MM.1S (cell line): Measurements from ENCODE around the gene TDP2.

ENCODE experiments used
- DNase-seq: peaks from one replicate; pipeline ENCODE4 v3.0.0-alpha.2; 2015
- H2AFZ ChIP-seq: fragments of 300-600 bp; sonication (generic); 2 replicates; pipeline ENCODE4 v1.6.0; 2016; ENCODE audit warnings: antibody characterized with exemption, low read length
- H3F3A ChIP-seq: fragments of 300-600 bp; sonication (generic); 2 replicates; pipeline ENCODE4 v1.6.1; 2016; ENCODE audit warnings: mild to moderate bottlenecking, antibody characterized with exemption, low read length, moderate library complexity, mixed read lengths; ENCODE audit not compliant: insufficient read depth
- H3K27ac ChIP-seq: fragments of 300-600 bp; sonication (generic); 2 replicates; pipeline ENCODE4 v1.5.1; 2016; ENCODE audit warnings: mild to moderate bottlenecking, low read length
- H3K27me3 ChIP-seq: fragments of 300-600 bp; sonication (generic); replicated peaks from 2 replicates; pipeline ENCODE4 v1.6.0; 2016; ENCODE audit warnings: low read length; ENCODE audit not compliant: insufficient read depth
- H3K36me3 ChIP-seq: fragments of 300-600 bp; sonication (generic); replicated peaks from 2 replicates; pipeline ENCODE4 v1.6.1; 2016; ENCODE audit warnings: mild to moderate bottlenecking, low read length, mixed read lengths; ENCODE audit not compliant: insufficient read depth
- H3K4me1 ChIP-seq: fragments of 300-600 bp; sonication (generic); 2 replicates; pipeline ENCODE4 v1.6.1; 2016; ENCODE audit warnings: low read length, mixed read lengths
- H3K4me2 ChIP-seq: fragments of 300-600 bp; sonication (generic); 2 replicates; pipeline ENCODE4 v1.6.0; 2016; ENCODE audit warnings: low read depth, low read length
- H3K4me3 ChIP-seq: fragments of 300-600 bp; sonication (generic); 2 replicates; pipeline ENCODE4 v1.5.1; 2016; ENCODE audit warnings: low read length, mixed read lengths
- H3K79me2 ChIP-seq: fragments of 300-600 bp; sonication (generic); 2 replicates; pipeline ENCODE4 v1.6.1; 2016; ENCODE audit warnings: mixed run types, low read length, mixed read lengths
- H3K9ac ChIP-seq: fragments of 300-600 bp; sonication (generic); 2 replicates; pipeline ENCODE4 v1.6.1; 2016; ENCODE audit warnings: low read length, mixed read lengths
- H3K9me2 ChIP-seq: fragments of 300-600 bp; sonication (generic); replicated peaks from 2 replicates; pipeline ENCODE4 v1.6.1; 2016; ENCODE audit warnings: mild to moderate bottlenecking, low read length, mixed read lengths; ENCODE audit not compliant: insufficient read depth
- H3K9me3 ChIP-seq: fragments of 300-600 bp; sonication (generic); replicated peaks from 2 replicates; pipeline ENCODE4 v1.6.1; 2016; ENCODE audit warnings: mild to moderate bottlenecking, low read length, mixed read lengths; ENCODE audit not compliant: insufficient read depth
- H4K20me1 ChIP-seq: fragments of 300-600 bp; sonication (generic); 2 replicates; pipeline ENCODE4 v1.6.1; 2016; ENCODE audit warnings: mild to moderate bottlenecking, low read length, moderate library complexity, mixed read lengths; ENCODE audit not compliant: insufficient read depth
- EZH2 ChIP-seq: fragments of 300-600 bp; sonication (generic); optimal IDR thresholded peaks from 2 replicates; pipeline ENCODE3; 2017; ENCODE audit warnings: low read depth, mild to moderate bottlenecking, antibody characterized with exemption, low read length, mixed read lengths
- EZH2phosphoT487 ChIP-seq: fragments of 300-600 bp; sonication (generic); IDR thresholded peaks from 2 replicates; pipeline ENCODE4 v1.6.1; 2018; ENCODE audit warnings: antibody characterized with exemption, low read length
- TF ChIP-seq, protein P1 (sequence below): fragments of 300-600 bp; sonication (generic); IDR thresholded peaks from 2 replicates; pipeline ENCODE4 v1.5.1; 2016; ENCODE audit warnings: antibody characterized with exemption, low read length, mixed read lengths

The TDP2 gene

DNA sequence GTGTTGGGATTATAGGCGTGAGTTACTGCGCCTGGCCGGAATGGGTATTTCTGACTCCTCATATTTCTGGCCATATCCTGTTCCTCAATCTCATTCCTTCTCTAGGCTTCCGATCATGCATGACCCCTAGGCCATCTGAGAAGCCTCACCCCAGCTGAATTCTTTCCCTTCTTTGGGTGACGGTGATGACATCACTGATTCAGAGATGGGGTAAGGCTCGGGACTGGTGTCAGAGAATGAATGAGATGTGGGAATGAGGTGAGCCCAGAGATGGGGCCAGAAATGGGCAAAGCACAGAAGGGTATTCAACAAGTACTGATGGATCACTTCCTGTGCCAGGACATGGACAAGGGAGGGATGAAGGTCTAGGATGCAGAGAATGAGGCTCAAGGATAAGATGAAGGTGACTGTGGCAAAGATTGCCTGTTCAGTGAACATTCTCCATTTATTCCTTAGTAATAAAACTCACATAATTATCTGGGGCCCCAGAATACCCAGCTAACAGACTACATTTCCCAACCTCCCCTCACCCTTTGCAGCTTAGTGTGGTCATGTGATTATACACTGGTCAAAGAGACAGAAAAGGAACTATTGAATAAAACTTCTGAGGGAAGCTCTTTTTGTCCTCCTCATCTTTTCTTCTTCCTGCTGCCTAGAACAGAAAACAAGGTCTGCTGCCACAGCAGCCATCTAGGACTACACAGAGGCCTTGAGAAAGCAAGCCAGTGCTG, 60.3 kb downstream of the TDP2 start:
- no peak for DNase-seq
- no peaks in the 10 kb centered on the region for H3K79me2 ChIP-seq
- no peak overlapping the region for H2AFZ ChIP-seq
- no peaks in the 10 kb centered on the region for H3K36me3 ChIP-seq
- H3K4me2 ChIP-seq, result no peak overlapping the region
- H3K9me2 ChIP-seq, result no peaks in the 10 kb centered on the region
- H3K4me3 ChIP-seq, result no peak overlapping the region
- TF ChIP-seq, protein P1, sequence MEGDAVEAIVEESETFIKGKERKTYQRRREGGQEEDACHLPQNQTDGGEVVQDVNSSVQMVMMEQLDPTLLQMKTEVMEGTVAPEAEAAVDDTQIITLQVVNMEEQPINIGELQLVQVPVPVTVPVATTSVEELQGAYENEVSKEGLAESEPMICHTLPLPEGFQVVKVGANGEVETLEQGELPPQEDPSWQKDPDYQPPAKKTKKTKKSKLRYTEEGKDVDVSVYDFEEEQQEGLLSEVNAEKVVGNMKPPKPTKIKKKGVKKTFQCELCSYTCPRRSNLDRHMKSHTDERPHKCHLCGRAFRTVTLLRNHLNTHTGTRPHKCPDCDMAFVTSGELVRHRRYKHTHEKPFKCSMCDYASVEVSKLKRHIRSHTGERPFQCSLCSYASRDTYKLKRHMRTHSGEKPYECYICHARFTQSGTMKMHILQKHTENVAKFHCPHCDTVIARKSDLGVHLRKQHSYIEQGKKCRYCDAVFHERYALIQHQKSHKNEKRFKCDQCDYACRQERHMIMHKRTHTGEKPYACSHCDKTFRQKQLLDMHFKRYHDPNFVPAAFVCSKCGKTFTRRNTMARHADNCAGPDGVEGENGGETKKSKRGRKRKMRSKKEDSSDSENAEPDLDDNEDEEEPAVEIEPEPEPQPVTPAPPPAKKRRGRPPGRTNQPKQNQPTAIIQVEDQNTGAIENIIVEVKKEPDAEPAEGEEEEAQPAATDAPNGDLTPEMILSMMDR, result no peak
- no peak for TF ChIP-seq EZH2phosphoT487
- TF ChIP-seq EZH2, result no peak
- H3F3A ChIP-seq, result no peaks in the 10 kb centered on the region
- no peaks in the 10 kb centered on the region for H3K9me3 ChIP-seq
- H4K20me1 ChIP-seq, result no peaks in the 10 kb centered on the region
- H3K27ac ChIP-seq, result no peak overlapping the region
- H3K27me3 ChIP-seq, result no peaks in the 10 kb centered on the region
- H3K4me1 ChIP-seq, result no peaks in the 10 kb centered on the region
- no peak overlapping the region for H3K9ac ChIP-seq

DNA sequence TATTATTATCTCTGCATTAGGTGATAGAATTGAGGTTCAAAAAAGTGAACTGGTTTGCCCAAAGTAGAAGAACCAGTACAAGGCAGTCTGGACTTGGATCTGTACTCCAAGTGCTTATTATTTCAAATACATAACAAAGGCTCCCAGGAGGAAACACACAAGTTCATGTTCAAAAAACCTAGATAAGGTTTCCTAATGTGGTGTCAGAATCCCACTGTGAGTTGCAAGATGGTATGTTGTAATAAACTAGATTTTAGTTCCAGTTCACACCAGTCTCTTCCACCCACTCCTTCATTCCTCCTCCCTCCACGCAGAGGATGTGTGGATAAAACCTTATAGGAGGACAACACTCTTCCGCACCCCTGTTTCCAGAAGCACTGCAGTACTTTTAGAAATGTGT, 63.5 kb downstream of the TDP2 start:
- Histone ChIP-seq H3K4me2 (no peak overlapping the region), H3F3A (no peaks in the 10 kb centered on the region), H4K20me1 (no peaks in the 10 kb centered on the region), H3K27ac (no peak overlapping the region), H3K9me2 (no peaks in the 10 kb centered on the region), H3K4me3 (no peak overlapping the region), H3K4me1 (no peaks in the 10 kb centered on the region), H2AFZ (no peak overlapping the region), H3K79me2 (no peaks in the 10 kb centered on the region), H3K27me3 (no peaks in the 10 kb centered on the region), H3K36me3 (no peaks in the 10 kb centered on the region), H3K9ac (no peak overlapping the region), H3K9me3 (no peaks in the 10 kb centered on the region)
- no peak for TF ChIP-seq EZH2
- TF ChIP-seq, protein P1, result no peak
- no peak for TF ChIP-seq EZH2phosphoT487
- DNase-seq, result no peak

DNA sequence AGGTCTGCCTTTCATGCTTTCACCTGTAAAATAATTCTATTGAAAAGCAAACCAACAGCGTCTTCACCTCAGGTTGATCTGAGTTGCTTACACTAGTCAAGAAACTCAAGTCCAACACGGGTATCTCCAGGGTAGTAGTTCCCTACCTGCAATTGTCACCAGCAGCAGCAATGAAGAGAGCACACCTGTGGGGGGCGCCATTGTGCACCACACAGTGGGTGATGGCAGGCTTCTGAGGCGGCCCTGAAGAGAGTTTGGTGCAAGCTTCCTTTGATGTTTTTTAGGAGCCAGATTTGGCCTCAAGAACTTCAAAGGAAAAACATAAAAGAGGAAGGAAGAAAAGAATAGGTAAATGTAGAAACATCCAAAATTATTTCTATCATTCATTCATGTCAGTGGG, 65.8 kb downstream of the TDP2 start:
- H3F3A ChIP-seq, result no peaks in the 10 kb centered on the region
- no peak overlapping the region for H3K27ac ChIP-seq
- no peaks in the 10 kb centered on the region for H3K36me3 ChIP-seq
- H3K9me2 ChIP-seq, result no peaks in the 10 kb centered on the region
- H3K79me2 ChIP-seq, result no peaks in the 10 kb centered on the region
- no peaks in the 10 kb centered on the region for H3K27me3 ChIP-seq
- H4K20me1 ChIP-seq, result no peaks in the 10 kb centered on the region
- no peak overlapping the region for H3K9ac ChIP-seq
- no peak overlapping the region for H3K4me3 ChIP-seq
- no peak overlapping the region for H2AFZ ChIP-seq
- no peak for DNase-seq
- TF ChIP-seq, protein P1, result peak; percentile 27
- TF ChIP-seq EZH2 (no peak), EZH2phosphoT487 (no peak)
- H3K4me1 ChIP-seq, result no peaks in the 10 kb centered on the region
- no peaks in the 10 kb centered on the region for H3K9me3 ChIP-seq
- no peak overlapping the region for H3K4me2 ChIP-seq
